GM18873 (cell line): ENCODE measurements around the gene PRR23A.
"Not testable (repeated sequence)": the region's sequence is repeated elsewhere in the genome, so short reads cannot be mapped to it uniquely, and the experiment has no call there.

Experiments
- ATAC-seq: cut with Tn5 transposase; IDR thresholded peaks from one replicate; pipeline ENCODE4 v1.9.1; 2021; ENCODE audit warnings: mild to moderate bottlenecking, moderate library complexity, moderate number of reproducible peaks; ENCODE audit not compliant: unreplicated experiment, low FRiP score

PRR23A gene

GRCh38 chr3:139006051-139006716 lies at the start of gene PRR23A:
Gene PRR23A, minus strand, starts transcription at chr3:139006268. Its CDS starts 0 bp downstream, at chr3:139006268.
- ATAC-seq, result no peak

GRCh38 chr3:139052802-139053600 lies 46.9 kb upstream of the PRR23A start:
- no peak for ATAC-seq

- no peak for ATAC-seq
These were observed 38.5 kb upstream of the PRR23A start, which contains the start of gene PRR23C for GRCh38 chr3:139044366-139045210. Gene PRR23C, minus strand, starts transcription at chr3:139044892. Its CDS starts 272 bp downstream, at chr3:139044620.

GRCh38 chr3:139043554-139044365 lies 37.7 kb upstream of the PRR23A start:
- ATAC-seq, result no peak

GRCh38 chr3:139037478-139037877 lies 31.4 kb upstream of the PRR23A start:
- ATAC-seq, result no peak

GRCh38 chr3:139032326-139033002 lies 26.4 kb upstream of the PRR23A start:
- ATAC-seq, result no peak

GRCh38 chr3:139030576-139030975 lies 24.5 kb upstream of the PRR23A start:
- ATAC-seq, result not testable (repeated sequence)

- ATAC-seq, result no peak
These were observed 18.9 kb upstream of the PRR23A start for GRCh38 chr3:139024968-139025367.

GRCh38 chr3:139020868-139021234 lies 14.8 kb upstream of the PRR23A start, which contains the start of gene PRR23B:
Gene PRR23B, minus strand, starts transcription at chr3:139020926. Its CDS starts 265 bp downstream, at chr3:139020661.
- ATAC-seq, result no peak

GRCh38 chr3:139020036-139020867 lies 14.2 kb upstream of the PRR23A start:
- ATAC-seq, result no peak

- no peak for ATAC-seq
These were observed 10.5 kb upstream of the PRR23A start for GRCh38 chr3:139016430-139017048.

- ATAC-seq, result no peak
These were observed 593 bp downstream of the PRR23A start for GRCh38 chr3:139005356-139005993.

- no peak for ATAC-seq
These were observed 10.4 kb downstream of the PRR23A start for GRCh38 chr3:138995706-138996105.

GRCh38 chr3:138987181-138987580 lies 18.9 kb downstream of the PRR23A start:
- ATAC-seq, result no peak

GRCh38 chr3:138985932-138986331 lies 20.1 kb downstream of the PRR23A start:
- ATAC-seq, result no peak

- ATAC-seq, result no peak
These were observed 21.3 kb downstream of the PRR23A start for GRCh38 chr3:138984816-138985215.

GRCh38 chr3:138976047-138976446 lies 30.0 kb downstream of the PRR23A start:
- no peak for ATAC-seq

GRCh38 chr3:138975351-138975750 lies 30.7 kb downstream of the PRR23A start:
- ATAC-seq, result no peak
